Peyer's patch (tissue), 4 donors: Measurements from ENCODE around the gene PAPOLB.

Source experiments
- POLR2A ChIP-seq, 2 donors: fragments of 450-650 bp; IDR thresholded peaks; one replicate each; pipeline ENCODE4 v1.5.1; 2017; ENCODE audit warnings: antibody characterized with exemption in 2 of 2, mild to moderate bottlenecking in 2 of 2, moderate library complexity in 2 of 2
- TF ChIP-seq, protein P1 (sequence below), 6 experiments: fragments of 450-650 bp in 4 of 6; fragments of 200-600 bp in 2 of 6; sonication (generic) in 1 of 6; IDR thresholded peaks; one replicate each; pipeline ENCODE4 v1.5.1; 2017 to 2019; ENCODE audit warnings: antibody characterized with exemption in 6 of 6, mild to moderate bottlenecking in 3 of 6, moderate library complexity in 1 of 6

DNA sequence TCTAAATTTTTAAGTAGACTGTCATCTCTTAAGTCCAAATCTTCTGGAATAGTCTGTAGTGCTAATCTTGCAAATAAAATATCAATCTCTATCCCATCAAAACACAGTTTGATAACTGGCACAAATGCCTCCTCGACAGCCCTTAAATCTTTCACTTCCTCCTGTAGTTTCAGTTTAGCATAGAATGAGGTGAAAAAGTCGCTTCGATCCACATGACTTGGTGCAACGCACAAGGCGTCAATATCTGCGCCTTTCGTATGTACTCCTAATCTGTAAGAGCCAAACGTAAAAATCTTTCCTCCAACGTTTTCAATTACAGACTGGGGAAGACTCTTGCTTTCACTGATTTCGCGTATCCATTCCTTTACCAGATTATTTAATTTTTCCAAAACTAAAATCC, 603 bp downstream of the PAPOLB start:
- TF ChIP-seq, protein P1, sequence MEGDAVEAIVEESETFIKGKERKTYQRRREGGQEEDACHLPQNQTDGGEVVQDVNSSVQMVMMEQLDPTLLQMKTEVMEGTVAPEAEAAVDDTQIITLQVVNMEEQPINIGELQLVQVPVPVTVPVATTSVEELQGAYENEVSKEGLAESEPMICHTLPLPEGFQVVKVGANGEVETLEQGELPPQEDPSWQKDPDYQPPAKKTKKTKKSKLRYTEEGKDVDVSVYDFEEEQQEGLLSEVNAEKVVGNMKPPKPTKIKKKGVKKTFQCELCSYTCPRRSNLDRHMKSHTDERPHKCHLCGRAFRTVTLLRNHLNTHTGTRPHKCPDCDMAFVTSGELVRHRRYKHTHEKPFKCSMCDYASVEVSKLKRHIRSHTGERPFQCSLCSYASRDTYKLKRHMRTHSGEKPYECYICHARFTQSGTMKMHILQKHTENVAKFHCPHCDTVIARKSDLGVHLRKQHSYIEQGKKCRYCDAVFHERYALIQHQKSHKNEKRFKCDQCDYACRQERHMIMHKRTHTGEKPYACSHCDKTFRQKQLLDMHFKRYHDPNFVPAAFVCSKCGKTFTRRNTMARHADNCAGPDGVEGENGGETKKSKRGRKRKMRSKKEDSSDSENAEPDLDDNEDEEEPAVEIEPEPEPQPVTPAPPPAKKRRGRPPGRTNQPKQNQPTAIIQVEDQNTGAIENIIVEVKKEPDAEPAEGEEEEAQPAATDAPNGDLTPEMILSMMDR (IDR thresholded peaks at IDR 0.05) = no peak
- TF ChIP-seq POLR2A (IDR thresholded peaks at IDR 0.05) = no peak
